ENCODE data around the gene SUPT3H.

Gene SUPT3H

DNA sequence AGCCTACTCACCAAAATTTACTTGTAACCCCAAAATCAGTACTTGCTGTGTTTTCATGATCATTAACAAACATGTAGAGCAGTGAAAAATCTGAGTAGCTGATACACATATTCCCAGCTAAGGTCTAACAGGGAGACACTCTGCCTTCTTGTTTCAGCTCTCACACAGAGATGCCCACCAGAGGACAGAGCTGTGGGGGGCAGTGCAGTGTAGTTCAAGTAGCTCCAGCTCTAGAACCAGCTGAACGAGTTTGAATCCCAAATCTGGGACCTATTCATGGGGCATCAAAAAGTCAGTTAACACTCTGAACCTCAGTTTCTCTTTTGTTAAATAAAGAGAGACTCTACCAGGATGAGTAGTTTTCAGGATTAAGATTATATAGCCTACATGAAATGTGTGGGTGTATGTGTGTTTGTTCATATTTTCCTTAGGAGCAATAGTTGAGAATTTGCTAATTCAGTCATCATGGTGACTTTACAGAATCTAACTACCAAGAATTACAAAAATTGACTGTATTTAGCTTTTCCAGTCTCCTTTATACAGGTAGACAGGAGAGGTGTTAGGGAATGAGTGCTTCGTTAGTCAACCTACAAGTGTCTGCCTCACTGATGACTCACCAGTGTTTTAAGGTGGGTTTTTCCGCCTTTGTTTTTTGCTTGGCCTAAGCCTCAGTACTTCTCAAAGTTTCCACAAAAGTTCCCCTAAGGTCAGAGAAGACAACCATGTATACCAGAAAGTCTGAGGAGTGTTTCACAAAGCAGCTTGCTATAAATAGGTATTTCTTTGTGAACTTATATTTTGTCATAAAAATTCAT is 213.6 kb downstream of the SUPT3H start:
- TF ChIP-seq CTCF (IDR thresholded peaks at IDR 0.05): no peak
- Histone ChIP-seq H3K27ac (no peak overlapping the region), H3K4me3 (no peak overlapping the region)
- DNase-seq (ENCODE audit: low spot score): no peak

DNA sequence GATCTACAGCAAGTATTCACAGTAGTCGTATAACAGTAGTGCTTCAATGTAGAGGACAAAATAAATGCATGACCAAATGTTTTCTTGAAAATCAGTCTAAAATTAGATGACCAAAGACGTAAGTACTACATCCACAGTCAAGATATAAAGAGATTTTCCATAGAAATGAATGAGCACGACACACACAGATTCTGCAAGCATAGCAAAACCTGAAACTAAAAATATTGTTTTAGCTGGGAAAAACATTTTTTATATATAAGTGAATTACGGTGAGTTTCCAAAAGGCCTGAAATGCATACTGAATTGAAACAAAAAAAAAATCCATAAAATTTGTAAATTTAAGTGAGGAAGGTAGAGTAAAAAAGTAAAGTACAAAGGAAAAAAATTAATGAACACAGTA is 217.4 kb downstream of the SUPT3H start:
- DNase-seq (ENCODE audit: low spot score): no peak
- no peak overlapping the region for H3K27ac ChIP-seq
- TF ChIP-seq CTCF (IDR thresholded peaks at IDR 0.05): no peak

DNA sequence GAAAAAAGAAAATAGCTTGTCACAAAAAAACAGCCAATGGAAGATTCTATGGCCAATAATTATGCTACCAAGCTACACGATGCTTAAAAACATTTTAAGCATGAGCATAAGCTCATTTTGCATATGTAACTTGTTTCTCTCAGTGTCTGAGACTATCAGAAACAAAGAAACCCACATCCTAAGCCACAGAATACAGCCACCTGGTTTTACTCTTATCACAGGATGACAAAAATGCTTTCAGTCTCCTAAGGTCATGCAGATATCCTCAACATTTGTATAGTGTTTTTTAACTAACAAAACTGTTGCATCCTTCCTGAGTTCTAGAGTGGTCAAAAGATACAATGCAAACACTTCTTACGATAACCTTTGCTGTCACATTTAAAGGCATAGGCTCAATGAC is 221.7 kb downstream of the SUPT3H start:
- TF ChIP-seq CTCF (IDR thresholded peaks at IDR 0.05): no peak
- Histone ChIP-seq H3K4me3 (no peak overlapping the region), H3K27ac (no peak overlapping the region)
- DNase-seq (ENCODE audit: low spot score): no peak

More for the DNA sequence above, 217.4 kb downstream of the SUPT3H start:
- H3K4me3 ChIP-seq: no peak overlapping the region

- H3K27ac ChIP-seq: no peak overlapping the region
- H3K4me3 ChIP-seq: no peak overlapping the region
- no peak for TF ChIP-seq CTCF (IDR thresholded peaks at IDR 0.05)
- no peak for DNase-seq (ENCODE audit: low spot score)
These were observed 222.3 kb downstream of the SUPT3H start for GRCh38 chr6:45155341-45155894.

GRCh38 chr6:45154679-45155078 is 223.1 kb downstream of the SUPT3H start:
- no peak for TF ChIP-seq CTCF (IDR thresholded peaks at IDR 0.05)
- no peak overlapping the region for H3K27ac ChIP-seq
- no peak overlapping the region for H3K4me3 ChIP-seq
- DNase-seq (ENCODE audit: low spot score): no peak

GRCh38 chr6:45148711-45149341 is 228.9 kb downstream of the SUPT3H start:
- Histone ChIP-seq H3K27ac (no peak overlapping the region), H3K4me3 (no peak overlapping the region)
- no peak for TF ChIP-seq CTCF (IDR thresholded peaks at IDR 0.05)
- no peak for DNase-seq (ENCODE audit: low spot score)
